HepG2 (cell line): ENCODE results near the gene SWSAP1. TPM values are rescaled to one million over a fixed set of nuclear protein-coding genes. Genes with fewer than 3 reads are reported as not detected.

Experiments used
- ATAC-seq: fragments of 200-7000 bp; cut with Tn5 transposase; 3 replicates; pipeline ENCODE4 v1.9.1; 2020; ENCODE audit warnings: mild to moderate bottlenecking, moderate library complexity
- BruUV-seq: library from RNA; stranded (reverse); fragments of 400-500 nt; replicated peaks from 2 replicates; lab custom pipeline; 2021; lab: Mats Ljungman, UMichigan
- CTCF ChIA-PET: fragments of 300-600 bp; formaldehyde crosslinking; extraction: SDS; loops from one replicate; lab custom pipeline; 2021; ENCODE audit warnings: low total read pairs, inconsistent platforms, low intra/inter-chr PET ratio; lab: Yijun Ruan, JAX
- POLR2A ChIA-PET: fragments of 350-600 bp; sonication (Branson Sonifier 250); formaldehyde crosslinking; loops from one replicate; lab custom pipeline; 2020; ENCODE audit warnings: antibody characterized with exemption, inconsistent platforms; lab: Yijun Ruan, JAX
- DNase-seq: peaks from one replicate; pipeline ENCODE4 v3.0.0-alpha.2; 2015; ENCODE audit warnings: low spot score
- FAIRE-seq: peaks from 3 replicates; lab custom pipeline; 2011; peaks lifted over from hg19 to GRCh38; lab: Jason Lieb, UNC
- H2AFZ ChIP-seq: one replicate; pipeline ENCODE4 v1.6.1; 2011; ENCODE audit warnings: low read length, inconsistent platforms
- H3K27ac ChIP-seq: fragments of 300-600 bp; 3 replicates; pipeline ENCODE4 v1.8.0; 2011; ENCODE audit warnings: mixed run types, mild to moderate bottlenecking, mixed read lengths, low read length, inconsistent platforms; ENCODE audit not compliant: insufficient read depth; ENCODE audit errors: extremely low read length
- H3K27me3 ChIP-seq, 2 experiments: fragments of 200-600 bp in 1 of 2; 2 replicates in 1 of 2; 3 replicates in 1 of 2; pipeline versions ENCODE4 v1.6.0 to v1.8.0; 2011; ENCODE audit warnings: low read length in 2 of 2, mild to moderate bottlenecking in 2 of 2, moderate library complexity in 2 of 2, inconsistent platforms in 1 of 2; ENCODE audit not compliant: insufficient read depth in 2 of 2, control insufficient read depth in 1 of 2
- H3K36me3 ChIP-seq, 2 experiments: fragments of 200-600 bp in 1 of 2; replicated peaks in 1 of 2; 2 replicates in 1 of 2; 3 replicates in 1 of 2; pipeline versions ENCODE4 v1.5.1 to v1.8.0; 2011; ENCODE audit warnings: low read length in 2 of 2, inconsistent platforms in 1 of 2; ENCODE audit not compliant: insufficient read depth in 2 of 2, control insufficient read depth in 1 of 2
- H3K4me1 ChIP-seq: 2 replicates; pipeline ENCODE4 v1.5.1; 2012; ENCODE audit warnings: low read length, inconsistent platforms; ENCODE audit not compliant: insufficient read depth
- H3K4me2 ChIP-seq: 2 replicates; pipeline ENCODE4 v1.6.0; 2011; ENCODE audit warnings: low read depth, low read length, inconsistent platforms
- H3K4me3 ChIP-seq, 3 experiments: fragments of 200-600 bp in 1 of 3; sonication (generic), shearing (Covaris generic) in 1 of 3; replicated peaks in 1 of 3; 2 replicates each; pipeline ENCODE4 v1.5.1; 2011 to 2016; ENCODE audit warnings: low read length in 3 of 3, inconsistent platforms in 2 of 3, low read depth in 2 of 3, mild to moderate bottlenecking in 2 of 3, control low read depth in 1 of 3, mixed read lengths in 1 of 3; ENCODE audit not compliant: insufficient read depth in 1 of 3
- H3K79me2 ChIP-seq: one replicate; pipeline ENCODE4 v1.6.1; 2011; ENCODE audit warnings: low read length, inconsistent platforms; ENCODE audit not compliant: insufficient read depth
- H3K9ac ChIP-seq: 2 replicates; pipeline ENCODE4 v1.6.0; 2011; ENCODE audit warnings: mild to moderate bottlenecking, low read depth, low read length, inconsistent platforms; ENCODE audit not compliant: insufficient read depth
- H3K9me3 ChIP-seq: 2 replicates; pipeline ENCODE4 v1.5.1; 2012; ENCODE audit warnings: mild to moderate bottlenecking, low read length
- H4K20me1 ChIP-seq: 2 replicates; pipeline ENCODE4 v1.6.0; 2011; ENCODE audit warnings: inconsistent platforms, mild to moderate bottlenecking, low read length, moderate library complexity; ENCODE audit not compliant: insufficient read depth
- HOXA5 ChIP-seq: sonication (generic); formaldehyde crosslinking; IDR thresholded peaks from 2 replicates; pipeline ENCODE4 v1.4.0; 2020; ENCODE audit warnings: missing genetic modification reagents
- JDP2 ChIP-seq: sonication (generic); formaldehyde crosslinking; IDR thresholded peaks from 2 replicates; pipeline ENCODE4 v1.8.1; 2022; ENCODE audit warnings: missing genetic modification reagents, borderline replicate concordance
- KAT2B ChIP-seq: fragments of 150-350 bp; IDR thresholded peaks from 2 replicates; pipeline ENCODE4 v1.6.1; 2014; ENCODE audit warnings: low read depth, low read length, borderline replicate concordance
- KDM3A ChIP-seq: IDR thresholded peaks from 2 replicates; pipeline ENCODE4 v1.6.1; 2018; ENCODE audit warnings: low read depth, missing compliant biosample characterization
- PHB2 ChIP-seq: fragments of 450-650 bp; IDR thresholded peaks from 2 replicates; pipeline ENCODE4 v1.6.1; 2018; ENCODE audit not compliant: partially characterized antibody
- SMC3 ChIP-seq: IDR thresholded peaks from 2 replicates; pipeline ENCODE4 v1.6.1; 2011; ENCODE audit warnings: low read length, improper control_type of control experiment
- TARDBP ChIP-seq: sonication (generic); formaldehyde crosslinking; IDR thresholded peaks from 2 replicates; pipeline ENCODE4 v1.8.0; 2022; ENCODE audit warnings: mild to moderate bottlenecking, missing genetic modification reagents
- TEF ChIP-seq: sonication (generic); formaldehyde crosslinking; IDR thresholded peaks from 2 replicates; pipeline ENCODE4 v1.5.0; 2020; ENCODE audit warnings: missing genetic modification reagents
- THAP11 ChIP-seq: IDR thresholded peaks from 2 replicates; pipeline ENCODE4 v1.6.1; 2016; ENCODE audit warnings: missing biosample characterization, missing genetic modification reagents
- WIZ ChIP-seq: sonication (generic); formaldehyde crosslinking; IDR thresholded peaks from 2 replicates; pipeline ENCODE4 v1.5.1; 2020; ENCODE audit warnings: mild to moderate bottlenecking, missing genetic modification reagents
- ZFX ChIP-seq: sonication (generic); formaldehyde crosslinking; IDR thresholded peaks from 2 replicates; pipeline ENCODE4 v1.4.0; 2020; ENCODE audit warnings: mild to moderate bottlenecking, low read depth, missing genetic modification reagents, moderate library complexity
- ZFYVE20 ChIP-seq: sonication (generic); formaldehyde crosslinking; IDR thresholded peaks from 2 replicates; pipeline ENCODE4 v1.8.0; 2023; ENCODE audit warnings: low read depth, mild to moderate bottlenecking, moderate library complexity, missing genetic modification reagents, borderline replicate concordance
- ZNF367 ChIP-seq: sonication (generic); formaldehyde crosslinking; IDR thresholded peaks from 2 replicates; pipeline ENCODE4 v1.4.0; 2020; ENCODE audit warnings: missing genetic modification reagents, borderline replicate concordance
- ZNF597 ChIP-seq: sonication (generic); formaldehyde crosslinking; IDR thresholded peaks from 2 replicates; pipeline ENCODE4 v1.5.0; 2020; ENCODE audit warnings: missing genetic modification reagents
- ZNF614 ChIP-seq: IDR thresholded peaks from 2 replicates; pipeline ENCODE4 v1.6.1; 2018; ENCODE audit warnings: missing biosample characterization, missing genetic modification reagents, inconsistent platforms, borderline replicate concordance
- ZNF83 ChIP-seq: sonication (generic); formaldehyde crosslinking; IDR thresholded peaks from 2 replicates; pipeline ENCODE4 v1.4.0; 2020; ENCODE audit warnings: missing genetic modification reagents, mild to moderate bottlenecking, borderline replicate concordance
- WGBS: methylation state at CpG from one replicate; pipeline ENCODE4 v1.1.6; 2017; ENCODE audit warnings: low lambda C conversion rate; 5-methylcytosine and 5-hydroxymethylcytosine counted together
- in situ Hi-C: cut with HindIII; loops from 2 replicates; pipeline ENCODE4 v1.10.0; 2017; ENCODE audit warnings: low pct_unique_long_range_greater_than_20kb; ENCODE audit not compliant: extremely low pct_ligation_motif_present
- intact Hi-C: fragments of 100-400 bp; cut with micrococcal nuclease; formaldehyde crosslinking; loops from one replicate; pipeline ENCODE4 v1.10.0; 2022; ENCODE audit not compliant: unreplicated experiment
- polyA plus RNA-seq, 8 experiments: library from polyadenylated mRNA; depleted of rRNA in 3 of 8; stranded (reverse) in 7 of 8; unstranded in 1 of 8; fragments of >200 nt; fragmentation: Illumina TruSeq in 4 of 8; extraction: Trizol in 4 of 8; gene quantifications; 2 replicates each; pipeline versions ENCODE4 v1.2.1 to v1.2.3, GENCODE V29; 2011 to 2016; ENCODE audit warnings: low read depth in 4 of 8, missing spikeins in 1 of 8, mixed read lengths in 1 of 8; ENCODE audit not compliant: insufficient read depth in 1 of 8
- total RNA-seq, 5 experiments: library from RNA; depleted of rRNA; stranded (reverse); fragments of >200 nt; fragmentation: Illumina TruSeq; extraction: Trizol; gene quantifications; 2 replicates each; pipeline ENCODE4 v1.2.3, GENCODE V29; 2016; ENCODE audit warnings: low read depth in 1 of 5

SWSAP1 gene
- total and polyA plus RNA-seq, 2 of the 13 experiments (the other 11 are each of a cell fraction or from before 2014, with no cell fraction given) = 2.7 to 3.3 TPM

- DNase-seq (no peak), FAIRE-seq (no peak), ATAC-seq (no peak)
- no peak overlapping the region for H3K9ac ChIP-seq
- no peak overlapping the region for H3K27ac ChIP-seq
- H3K4me2 ChIP-seq = no peak overlapping the region
- H3K9me3 ChIP-seq = no peaks in the 10 kb centered on the region
- no peak overlapping the region for H3K4me3 ChIP-seq
- peaks cover 12% of the 10 kb centered on the region for H3K79me2 ChIP-seq
- ChIA-PET POLR2A (interaction anchor here (1.1 to 1.3 kb wide), 2 partner anchors 32 to 58 kb away, joined by 3 read pairs; partner anchors contain the start of genes CCDC159, ODAD3, PRKCSH and TMEM205), CTCF (interaction anchor here (0.8 to 2.1 kb wide), 2 partner anchors 63 to 69 kb away, joined by 3 to 10 read pairs; no protein-coding TSS in a partner anchor)
- H3K36me3 ChIP-seq = no peaks in the 10 kb centered on the region
- H3K27me3 ChIP-seq = no peaks in the 10 kb centered on the region; a peak in 1 of 5 replicates
- BruUV-seq = no TSS peak
- 0 out of 2 replicates have a peak, but pooled peaks have one; percentile 19 for TF ChIP-seq TARDBP (CRISPR knock-in tag)
- TF ChIP-seq HOXA5 (CRISPR knock-in tag) = no peak
- no peak overlapping the region for H2AFZ ChIP-seq
- H3K4me1 ChIP-seq = peaks cover 52% of the 10 kb centered on the region
- no peaks in the 10 kb centered on the region for H4K20me1 ChIP-seq
- in situ Hi-C loops = no loop called here
- WGBS = 100% methylated on average over 2 of the region's 3 CpGs
- intact Hi-C loops = loop anchor here (1.0 to 2.0 kb wide), 2 partner anchors 69 to 105 kb away; no protein-coding TSS in a partner anchor
These were observed 3.3 kb downstream of the SWSAP1 start for GRCh38 chr19:11377756-11378155.

GRCh38 chr19:11378319-11379189 lies 4.1 kb downstream of the SWSAP1 start:
- Histone ChIP-seq H3K4me3 (no peak overlapping the region), H2AFZ (no peak overlapping the region), H3K9ac (no peak overlapping the region), H3K4me1 (peaks cover 48% of the 10 kb centered on the region), H3K4me2 (no peak overlapping the region), H3K79me2 (peaks cover 12% of the 10 kb centered on the region), H3K27ac (no peak overlapping the region), H3K27me3 (no peaks in the 10 kb centered on the region; a peak in 1 of 5 replicates), H3K36me3 (no peaks in the 10 kb centered on the region), H3K9me3 (no peaks in the 10 kb centered on the region), H4K20me1 (no peaks in the 10 kb centered on the region)
- no CpG with 5 or more reads among the region's 8 CpGs for WGBS
- POLR2A ChIA-PET = no interaction called here
- peak; percentile 48 for DNase-seq
- intact Hi-C loops (loop anchor here (1.0 to 2.0 kb wide), 2 partner anchors 68 to 104 kb away; no protein-coding TSS in a partner anchor), in situ Hi-C loops (no loop called here)
- FAIRE-seq = peak; percentile 36
- 0 out of 3 replicates have a peak, but pooled peaks have one; percentile 3 for ATAC-seq
- no TSS peak for BruUV-seq
- CTCF ChIA-PET = interaction anchor here (0.8 to 2.1 kb wide), 2 partner anchors 62 to 68 kb away, joined by 3 to 10 read pairs; no protein-coding TSS in a partner anchor
- TF ChIP-seq JDP2 = no peak
- TF ChIP-seq SMC3 = peak; percentile 41; the same call in 1 of the 2 replicates
- TF ChIP-seq ZFX = peak; percentile 37; the same call in 1 of the 2 replicates
- TF ChIP-seq ZNF367 = no peak
- TF ChIP-seq KAT2B = no peak
- no peak for TF ChIP-seq ZNF614
- no peak for TF ChIP-seq ZNF83 (CRISPR knock-in tag)
- no peak for TF ChIP-seq TEF (CRISPR knock-in tag)
- no peak for TF ChIP-seq KDM3A
- no peak for TF ChIP-seq ZNF597
- TF ChIP-seq PHB2 = no peak
- no peak for TF ChIP-seq ZFYVE20 (CRISPR knock-in tag)
- no peak for TF ChIP-seq WIZ
- 0 out of 2 replicates have a peak, but pooled peaks have one; percentile 16 for TF ChIP-seq THAP11 (CRISPR knock-in tag)
